ENCODE results near the gene TNFRSF14.
A peak's percentile ranks its signal among the peaks of the same experiment; 100 is the strongest.

Gene TNFRSF14

DNA sequence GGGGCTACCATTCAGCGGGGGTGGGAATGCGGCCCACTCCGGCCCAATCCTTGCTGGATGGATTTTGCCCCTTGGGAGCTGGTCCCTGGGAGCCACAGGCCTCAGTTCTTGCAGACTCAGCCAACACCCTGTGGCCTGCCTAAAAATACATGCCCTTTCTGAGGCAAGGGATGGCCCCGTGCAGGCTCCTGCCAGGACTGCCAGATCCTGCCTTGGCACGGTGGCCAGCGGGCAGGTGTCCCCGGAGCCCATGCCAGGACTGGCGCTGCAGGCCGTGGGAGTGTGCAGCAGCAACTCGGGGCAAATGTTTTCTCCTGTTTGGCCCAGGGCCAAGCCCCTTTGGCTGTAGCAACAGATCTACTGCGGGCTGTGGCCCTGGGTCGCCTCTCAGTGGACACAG lies 28.2 kb upstream of the TNFRSF14 start:
- H3K4me1 ChIP-seq, result peaks cover 15 to 75% (median 69%) of the 10 kb centered on the region in 4 donors
- H3K27ac ChIP-seq, result peak overlapping the region; percentile 79 to 84
- DNase-seq, result peak; percentile 63 to 97
- H3K36me3 ChIP-seq, result no peaks in the 10 kb centered on the region
- TF ChIP-seq, protein P1, sequence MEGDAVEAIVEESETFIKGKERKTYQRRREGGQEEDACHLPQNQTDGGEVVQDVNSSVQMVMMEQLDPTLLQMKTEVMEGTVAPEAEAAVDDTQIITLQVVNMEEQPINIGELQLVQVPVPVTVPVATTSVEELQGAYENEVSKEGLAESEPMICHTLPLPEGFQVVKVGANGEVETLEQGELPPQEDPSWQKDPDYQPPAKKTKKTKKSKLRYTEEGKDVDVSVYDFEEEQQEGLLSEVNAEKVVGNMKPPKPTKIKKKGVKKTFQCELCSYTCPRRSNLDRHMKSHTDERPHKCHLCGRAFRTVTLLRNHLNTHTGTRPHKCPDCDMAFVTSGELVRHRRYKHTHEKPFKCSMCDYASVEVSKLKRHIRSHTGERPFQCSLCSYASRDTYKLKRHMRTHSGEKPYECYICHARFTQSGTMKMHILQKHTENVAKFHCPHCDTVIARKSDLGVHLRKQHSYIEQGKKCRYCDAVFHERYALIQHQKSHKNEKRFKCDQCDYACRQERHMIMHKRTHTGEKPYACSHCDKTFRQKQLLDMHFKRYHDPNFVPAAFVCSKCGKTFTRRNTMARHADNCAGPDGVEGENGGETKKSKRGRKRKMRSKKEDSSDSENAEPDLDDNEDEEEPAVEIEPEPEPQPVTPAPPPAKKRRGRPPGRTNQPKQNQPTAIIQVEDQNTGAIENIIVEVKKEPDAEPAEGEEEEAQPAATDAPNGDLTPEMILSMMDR (IDR thresholded peaks at IDR 0.05), result no peak
- no peaks in the 10 kb centered on the region for H3K9me3 ChIP-seq
- intact Hi-C loops (cut with DNase I; ENCODE audit: low total_unique reads), result loop anchor here (2.0 to 5.0 kb wide), 2 partner anchors 136 to 333 kb away; partner anchors contain the start of genes FAAP20, MORN1 and RER1
- peak overlapping the region; percentile 49 to 53 for H3K4me3 ChIP-seq
- peaks cover 0 to 11% of the 10 kb centered on the region in 2 donors for H3K27me3 ChIP-seq

DNA sequence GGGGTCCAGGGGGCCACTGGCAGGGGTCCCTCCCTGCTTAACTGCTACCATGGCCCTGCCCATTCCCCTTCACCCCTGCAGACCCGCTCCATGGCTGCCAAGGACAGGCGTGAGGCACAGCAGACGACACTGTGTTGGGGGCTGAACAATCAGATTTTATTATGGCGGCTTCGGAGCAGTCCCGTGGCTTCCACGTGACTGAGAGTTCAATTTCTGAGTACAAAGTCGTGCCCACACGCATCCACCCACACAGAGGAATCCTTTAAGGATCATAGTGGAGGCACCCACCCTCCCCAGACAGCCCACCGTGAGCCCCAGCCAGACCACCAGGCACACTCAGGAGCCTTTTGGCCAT lies 27.6 kb upstream of the TNFRSF14 start:
- peak overlapping the region; percentile 79 to 84 for H3K27ac ChIP-seq
- H3K27me3 ChIP-seq, result peaks cover 0 to 11% of the 10 kb centered on the region in 2 donors
- intact Hi-C loops (cut with DNase I; ENCODE audit: low total_unique reads), result loop anchor here (2.0 to 5.0 kb wide), 2 partner anchors 136 to 334 kb away; partner anchors contain the start of genes FAAP20, MORN1 and RER1
- DNase-seq, result no peak
- H3K36me3 ChIP-seq, result no peaks in the 10 kb centered on the region
- peak overlapping the region; percentile 49 to 53 for H3K4me3 ChIP-seq
- H3K4me1 ChIP-seq, result peaks cover 15 to 73% (median 69%) of the 10 kb centered on the region in 4 donors
- TF ChIP-seq, protein P1 (IDR thresholded peaks at IDR 0.05), result no peak
- no peaks in the 10 kb centered on the region for H3K9me3 ChIP-seq

DNA sequence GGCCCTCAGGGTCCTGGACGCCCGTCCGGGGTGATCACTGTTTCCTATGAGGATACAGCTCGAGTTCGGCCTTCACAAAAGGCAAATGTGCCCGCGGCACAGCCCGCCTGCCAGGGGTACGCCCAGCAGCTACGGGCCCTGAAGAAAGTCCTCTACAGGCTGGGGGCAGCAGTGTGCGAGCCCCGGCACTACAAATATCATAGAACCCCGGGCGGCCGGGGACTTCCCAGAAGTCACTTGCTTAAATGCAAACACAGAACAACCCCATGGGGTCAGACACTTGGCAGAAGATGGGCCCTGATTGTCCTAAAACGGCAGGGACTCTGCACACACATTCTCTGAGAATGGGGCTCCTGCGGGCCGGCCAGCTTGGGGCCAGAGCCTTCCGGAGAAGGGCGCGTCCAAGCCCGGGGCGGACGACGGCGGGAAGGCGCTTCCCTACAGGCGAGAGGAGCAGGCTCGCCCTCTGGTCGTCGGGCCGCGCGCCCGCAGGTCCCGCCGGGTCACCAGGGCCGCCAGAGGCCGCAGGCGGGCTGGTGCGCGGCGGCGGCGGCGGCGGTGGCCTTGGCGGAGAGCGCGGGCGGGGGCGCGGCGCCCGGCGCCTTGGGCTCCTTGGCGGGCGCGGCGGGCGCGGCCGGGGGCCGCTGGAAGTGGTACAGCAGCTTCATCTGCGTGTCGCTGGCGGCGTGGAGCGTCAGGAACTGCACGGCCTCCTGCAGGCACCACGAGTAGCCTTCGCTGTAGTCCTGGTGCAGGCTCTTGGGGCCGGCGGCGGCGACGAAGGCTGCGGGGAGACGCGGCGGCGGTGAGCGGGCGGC lies 27.0 kb upstream of the TNFRSF14 start:
- peak overlapping the region; percentile 49 to 53 for H3K4me3 ChIP-seq
- H3K9me3 ChIP-seq, result no peaks in the 10 kb centered on the region
- peaks cover 15 to 68% (median 66%) of the 10 kb centered on the region in 4 donors for H3K4me1 ChIP-seq
- DNase-seq, result peak in 1 of 2 donors; percentile 79
- TF ChIP-seq, protein P1 (IDR thresholded peaks at IDR 0.05), result no peak
- H3K27me3 ChIP-seq, result peaks cover 0 to 11% of the 10 kb centered on the region in 2 donors
- intact Hi-C loops (cut with DNase I; ENCODE audit: low total_unique reads), result loop anchor here (2.0 to 5.0 kb wide), 2 partner anchors 137 to 334 kb away; partner anchors contain the start of genes FAAP20, MORN1 and RER1
- no peaks in the 10 kb centered on the region for H3K36me3 ChIP-seq
- peak overlapping the region; percentile 79 to 84 for H3K27ac ChIP-seq

DNA sequence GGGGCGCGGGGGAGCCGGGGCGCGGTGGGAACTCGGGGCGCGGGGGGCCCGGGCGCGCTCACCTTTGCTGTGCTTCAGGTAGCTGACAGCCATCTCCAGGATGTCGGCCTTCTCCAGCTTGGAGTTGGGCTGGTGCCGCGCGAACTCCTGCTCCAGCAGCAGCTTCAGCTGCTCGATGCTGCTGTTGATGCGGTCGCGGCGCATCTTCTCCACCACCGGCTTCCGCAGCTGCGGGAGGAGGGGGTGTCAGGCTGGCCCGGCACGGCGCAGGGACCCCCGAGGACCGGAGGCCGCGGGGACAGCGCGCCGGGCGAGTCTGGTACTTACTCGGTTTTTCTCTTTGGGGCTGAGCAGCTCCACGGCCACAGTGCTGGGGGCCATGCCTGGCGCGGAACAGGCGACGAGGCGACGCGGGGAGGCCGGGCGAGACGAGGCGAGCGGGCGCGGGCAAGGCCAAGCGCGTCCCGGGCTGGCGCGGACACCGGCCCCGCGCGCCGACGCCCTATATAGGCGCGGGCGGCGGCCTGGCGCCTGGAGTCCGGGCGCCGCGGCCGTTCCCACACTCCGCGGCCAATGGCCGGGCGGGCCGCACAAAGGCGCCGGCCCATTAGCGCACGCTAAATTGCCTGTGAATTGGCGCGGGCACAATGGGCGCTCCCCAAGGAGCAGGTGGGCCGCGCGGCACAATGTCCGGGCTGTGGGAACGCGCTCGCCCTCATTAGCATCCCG lies 26.2 kb upstream of the TNFRSF14 start, which contains the start of gene HES5:
Gene HES5 (minus strand): TSS at position 480 of the 729 bp plus-strand sequence. CDS start 99 bp downstream, at position 381.
- peaks cover 0 to 11% of the 10 kb centered on the region in 2 donors for H3K27me3 ChIP-seq
- H3K4me1 ChIP-seq, result peaks cover 15 to 61% (median 58%) of the 10 kb centered on the region in 4 donors
- no peaks in the 10 kb centered on the region for H3K9me3 ChIP-seq
- TF ChIP-seq, protein P1 (IDR thresholded peaks at IDR 0.05), result no peak
- no peak for DNase-seq
- no peaks in the 10 kb centered on the region for H3K36me3 ChIP-seq
- peak within 1 kb of the TSS; percentile 79 to 84 for H3K27ac ChIP-seq
- intact Hi-C loops (cut with DNase I; ENCODE audit: low total_unique reads), result loop anchor here (2.0 to 5.0 kb wide), 3 partner anchors 17 to 335 kb away; partner anchors contain the start of genes FAAP20, MORN1 and RER1
- H3K4me3 ChIP-seq, result peak within 1 kb of the TSS; percentile 49 to 53

Data from tibial artery (tissue), 4 donors.